SK-N-DZ (cell line): Measurements from ENCODE around the gene DHDDS. TPM values are rescaled to one million over a fixed set of nuclear protein-coding genes. Genes with fewer than 3 reads are reported as not detected.
"Not testable (repeated sequence)": the region's sequence is repeated elsewhere in the genome, so short reads cannot be mapped to it uniquely, and the experiment has no call there.

Source experiments
- DNase-seq: peaks from one replicate; pipeline ENCODE4 v3.0.0-alpha.2; 2015; ENCODE audit warnings: low spot score
- polyA plus RNA-seq, 2 experiments: library from polyadenylated mRNA; depleted of rRNA; stranded (reverse); fragments of >200 nt; gene quantifications; 2 replicates each; pipeline ENCODE4 v1.2.3, GENCODE V29; 2014

The DHDDS gene
- polyA plus RNA-seq (2014; cell fraction: cytosol; rRNA removed): 27.6 and 29.4 TPM in 2 replicates
- 16.9 and 21.7 TPM in 2 replicates for polyA plus RNA-seq (2014; cell fraction: nucleus; rRNA removed)

- DNase-seq: peak; percentile 96
These were observed at the start of gene DHDDS for GRCh38 chr1:26431979-26432695. Gene DHDDS, plus strand, starts transcription at chr1:26432321. Its CDS starts 625 bp downstream, at chr1:26432946.

- DNase-seq: no peak
These were observed 48.0 kb upstream of the DHDDS start for GRCh38 chr1:26384076-26384475.

- not testable (repeated sequence) for DNase-seq
These were observed 47.1 kb upstream of the DHDDS start for GRCh38 chr1:26385063-26385462.

- DNase-seq: no peak
These were observed 44.7 kb upstream of the DHDDS start for GRCh38 chr1:26387447-26387846.

GRCh38 chr1:26388791-26389445 lies 43.2 kb upstream of the DHDDS start:
- no peak for DNase-seq

GRCh38 chr1:26389604-26390247 lies 42.4 kb upstream of the DHDDS start:
- no peak for DNase-seq

GRCh38 chr1:26391450-26391849 lies 40.7 kb upstream of the DHDDS start:
- DNase-seq: no peak

GRCh38 chr1:26395754-26396153 lies 36.4 kb upstream of the DHDDS start:
- no peak for DNase-seq

GRCh38 chr1:26399034-26399433 lies 33.1 kb upstream of the DHDDS start:
- no peak for DNase-seq

- DNase-seq: no peak
These were observed 30.2 kb upstream of the DHDDS start for GRCh38 chr1:26401891-26402290.

GRCh38 chr1:26403656-26404055 lies 28.5 kb upstream of the DHDDS start:
- no peak for DNase-seq

GRCh38 chr1:26404641-26405040 lies 27.5 kb upstream of the DHDDS start:
- no peak for DNase-seq

- DNase-seq: no peak
These were observed 26.7 kb upstream of the DHDDS start for GRCh38 chr1:26405281-26405915.

GRCh38 chr1:26408604-26409003 lies 23.5 kb upstream of the DHDDS start:
- peak; percentile 25 for DNase-seq

GRCh38 chr1:26409191-26409807 lies 22.8 kb upstream of the DHDDS start:
- peak; percentile 14 for DNase-seq

GRCh38 chr1:26410706-26411623 lies 21.2 kb upstream of the DHDDS start, which contains the start of gene LIN28A:
Gene LIN28A, plus strand, starts transcription at chr1:26410817. Its CDS starts 75 bp downstream, at chr1:26410892.
- DNase-seq: no peak

- DNase-seq: no peak
These were observed 20.5 kb upstream of the DHDDS start for GRCh38 chr1:26411624-26412074.

- DNase-seq: no peak
These were observed 19.8 kb upstream of the DHDDS start for GRCh38 chr1:26412180-26412840.

GRCh38 chr1:26413031-26413430 lies 19.1 kb upstream of the DHDDS start:
- DNase-seq: no peak
